GM18502 (cell line): ENCODE results near the gene FAM13A.

Source experiments
- ATAC-seq: cut with Tn5 transposase; IDR thresholded peaks from one replicate; pipeline ENCODE4 v1.9.1; 2021; ENCODE audit warnings: mild to moderate bottlenecking; ENCODE audit not compliant: unreplicated experiment, poor library complexity

Gene FAM13A

DNA sequence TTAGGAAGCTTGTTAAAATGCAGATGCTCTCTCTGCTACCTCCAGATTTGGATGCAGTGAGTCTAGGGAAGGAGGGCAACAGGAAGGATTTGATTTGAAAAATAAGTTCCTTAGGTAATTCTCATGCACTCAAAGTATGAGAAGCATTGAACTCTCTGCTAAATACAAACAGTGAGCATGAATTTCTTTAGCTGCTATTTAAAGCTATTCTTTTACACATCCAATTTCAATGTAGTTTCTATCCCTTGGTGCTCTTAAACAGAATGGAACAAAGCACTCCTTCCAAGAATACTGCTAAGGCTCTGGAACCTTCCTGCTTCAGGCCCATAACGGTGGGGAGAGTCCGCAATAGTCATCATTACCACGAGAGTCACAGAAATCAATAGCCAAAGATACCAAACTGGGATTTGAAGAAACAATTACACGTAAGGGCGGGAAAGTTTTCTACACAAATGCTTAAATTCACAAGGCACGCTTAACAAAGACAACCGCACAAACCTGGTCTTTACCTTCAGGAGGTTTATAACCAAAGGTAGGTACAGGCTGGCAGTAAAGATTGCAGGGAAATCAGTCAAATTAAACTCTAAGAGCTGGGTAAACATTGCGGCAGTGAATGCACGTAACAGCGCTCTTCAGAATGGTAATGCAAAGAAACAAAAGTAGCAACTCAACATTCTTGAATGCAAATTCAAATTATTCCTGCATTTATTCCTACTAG lies 236.1 kb downstream of the FAM13A start:
- ATAC-seq = no peak

GRCh38 chr4:88819818-88820697 lies 236.9 kb downstream of the FAM13A start:
- ATAC-seq = no peak

DNA sequence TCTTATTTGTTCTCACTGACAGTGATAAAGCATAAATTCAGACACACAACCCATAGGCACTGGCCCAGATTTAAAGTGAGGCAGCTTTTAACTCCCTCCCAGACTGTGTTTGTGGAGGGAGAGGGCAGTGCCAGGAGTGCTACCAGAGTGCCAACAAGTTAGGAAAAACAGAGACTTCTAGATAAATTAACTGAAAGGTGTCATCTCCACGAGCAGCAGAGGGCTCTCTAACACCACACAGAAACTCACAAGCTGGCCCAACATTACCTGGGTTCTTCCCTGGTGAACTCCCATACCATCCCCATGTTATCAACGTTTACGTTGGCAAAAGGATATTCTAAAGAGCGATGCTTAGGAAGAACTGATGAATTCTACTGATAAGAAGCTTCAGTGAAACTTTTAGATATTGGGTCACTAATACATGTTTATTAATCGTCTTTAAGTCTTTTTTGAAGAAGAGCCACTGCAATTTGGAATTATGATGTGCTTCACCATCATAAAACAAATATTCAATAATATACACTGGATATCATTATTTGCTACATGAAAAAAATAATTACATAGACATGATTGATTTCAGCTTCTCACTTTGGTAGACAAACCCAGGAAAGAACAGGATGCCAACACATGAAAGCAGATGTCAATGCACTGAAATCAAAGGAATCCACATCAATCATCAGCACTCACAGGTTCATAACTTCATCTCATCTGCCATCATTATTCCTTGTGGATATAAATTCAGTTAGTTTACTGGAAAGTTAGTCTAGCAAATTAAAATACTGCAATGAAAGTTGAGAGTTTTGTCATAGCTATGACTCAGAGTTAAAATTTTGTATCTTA lies 238.1 kb downstream of the FAM13A start:
- ATAC-seq = peak; percentile 39

- ATAC-seq = no peak
Measured at GRCh38 chr4:88817740-88818139, 239.2 kb downstream of the FAM13A start.

- no peak for ATAC-seq
Measured at GRCh38 chr4:88816360-88816759, 240.6 kb downstream of the FAM13A start.

GRCh38 chr4:88814043-88814617 lies 242.9 kb downstream of the FAM13A start:
- no peak for ATAC-seq

GRCh38 chr4:88813013-88813412 lies 244.0 kb downstream of the FAM13A start:
- ATAC-seq = no peak

DNA sequence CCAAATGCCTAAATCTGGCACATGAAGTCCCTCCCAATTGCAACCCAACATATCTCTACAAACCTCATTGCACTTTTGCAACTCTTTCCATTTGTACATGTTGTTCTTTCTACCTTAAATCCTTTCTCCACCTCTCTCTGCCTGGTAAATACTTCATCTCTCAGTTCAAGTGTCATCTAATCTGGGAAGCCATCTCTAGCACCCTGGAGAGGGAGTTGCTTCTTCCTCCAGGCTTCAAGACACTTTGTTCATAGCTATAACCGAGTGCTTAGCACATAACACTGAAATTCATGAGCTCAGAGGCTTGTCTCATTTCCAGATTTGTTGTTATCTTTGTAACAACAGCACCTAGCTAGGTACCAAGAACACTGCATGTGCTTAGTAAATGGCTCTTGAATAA lies 244.6 kb downstream of the FAM13A start:
- ATAC-seq = no peak

DNA sequence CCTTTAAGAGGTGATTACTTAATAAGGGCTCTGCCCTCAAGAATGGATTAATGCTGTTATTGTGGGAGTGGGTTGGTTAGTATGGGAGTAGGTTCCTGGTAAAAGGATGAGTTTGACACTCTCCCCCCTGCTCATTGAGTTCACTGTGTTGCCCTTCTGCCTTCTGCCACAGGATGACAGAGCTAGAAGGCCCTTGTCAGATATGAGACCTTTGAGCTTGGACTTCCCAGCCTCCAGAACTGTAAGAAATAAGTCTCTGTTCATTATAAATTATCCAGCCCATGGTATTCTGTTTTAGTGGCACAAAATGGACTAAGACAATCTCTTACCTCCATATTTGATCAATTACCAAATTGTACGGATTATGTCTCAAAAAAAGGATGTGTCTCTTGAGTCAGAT lies 245.1 kb downstream of the FAM13A start:
- no peak for ATAC-seq

DNA sequence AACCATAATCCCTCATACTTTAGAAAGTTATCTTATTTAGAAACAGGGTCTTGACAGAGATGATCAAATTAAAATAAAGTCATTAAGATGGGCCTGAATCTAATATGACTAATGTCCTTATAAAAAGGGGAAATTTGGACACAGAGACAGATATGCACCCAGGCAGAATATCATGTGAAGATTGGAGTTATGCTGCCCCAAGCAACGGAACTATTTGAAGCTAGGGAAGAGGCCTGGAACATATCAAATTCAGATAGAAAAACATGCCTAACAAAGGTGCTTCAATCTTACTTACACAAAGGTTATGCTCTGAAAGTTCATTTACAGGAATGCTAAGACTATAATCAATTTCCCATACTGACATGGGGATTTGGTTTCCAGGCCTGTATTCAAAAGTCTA lies 246.7 kb downstream of the FAM13A start:
- ATAC-seq = no peak

DNA sequence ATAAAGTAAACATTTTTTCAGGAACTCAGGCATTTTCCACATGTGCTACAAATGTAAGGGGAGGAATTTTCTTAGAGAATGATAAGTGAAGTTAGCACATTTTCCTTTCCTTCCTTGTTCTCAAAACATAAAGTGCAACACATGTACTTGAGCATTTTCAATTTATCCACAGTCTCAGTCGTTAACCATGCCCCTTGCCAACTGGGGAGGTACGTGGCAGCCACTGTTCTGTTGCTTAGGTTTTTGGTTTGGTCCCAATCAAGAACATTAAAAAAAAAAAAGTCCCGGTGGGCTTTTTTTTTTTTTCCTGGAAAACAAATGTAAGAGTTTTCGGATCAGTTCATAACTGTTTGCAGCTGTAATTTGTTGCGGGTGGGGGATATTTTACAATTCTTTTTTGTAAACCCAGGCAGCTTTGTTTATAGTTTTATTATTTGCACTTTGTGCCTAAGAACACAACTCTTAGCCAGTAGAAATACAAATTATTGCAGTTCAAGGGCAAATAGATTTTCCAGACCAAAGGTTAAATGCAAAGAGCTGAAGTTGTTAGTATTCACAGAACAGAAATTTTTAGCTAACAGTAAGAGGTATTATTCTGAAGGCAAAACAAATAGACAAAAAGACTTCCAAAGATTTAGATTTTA lies 247.3 kb downstream of the FAM13A start:
- no peak for ATAC-seq

- ATAC-seq = no peak
Measured at GRCh38 chr4:88809101-88809500, 247.9 kb downstream of the FAM13A start.

- no peak for ATAC-seq
Measured at GRCh38 chr4:88807499-88807898, 249.5 kb downstream of the FAM13A start.

DNA sequence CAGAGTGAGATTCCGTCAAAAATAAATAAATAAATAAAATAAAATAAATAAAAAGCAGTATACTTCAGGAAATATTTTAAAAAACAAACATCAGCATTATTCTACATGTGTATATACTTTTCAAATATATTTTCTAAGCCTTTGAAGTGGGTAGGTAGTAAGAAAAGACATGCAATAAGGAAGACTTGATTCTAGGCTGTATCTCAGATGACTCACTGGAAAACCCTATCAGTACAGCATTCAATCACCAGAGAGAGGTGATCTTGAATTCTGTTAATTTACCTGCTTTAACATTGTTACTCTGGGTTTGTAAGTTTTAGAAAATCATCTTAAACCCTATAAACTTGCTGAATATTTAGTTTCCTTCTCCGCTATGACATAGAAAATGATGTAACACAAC lies 252.8 kb downstream of the FAM13A start:
- no peak for ATAC-seq

GRCh38 chr4:88803600-88804096 lies 253.3 kb downstream of the FAM13A start:
- peak; percentile 81 for ATAC-seq

DNA sequence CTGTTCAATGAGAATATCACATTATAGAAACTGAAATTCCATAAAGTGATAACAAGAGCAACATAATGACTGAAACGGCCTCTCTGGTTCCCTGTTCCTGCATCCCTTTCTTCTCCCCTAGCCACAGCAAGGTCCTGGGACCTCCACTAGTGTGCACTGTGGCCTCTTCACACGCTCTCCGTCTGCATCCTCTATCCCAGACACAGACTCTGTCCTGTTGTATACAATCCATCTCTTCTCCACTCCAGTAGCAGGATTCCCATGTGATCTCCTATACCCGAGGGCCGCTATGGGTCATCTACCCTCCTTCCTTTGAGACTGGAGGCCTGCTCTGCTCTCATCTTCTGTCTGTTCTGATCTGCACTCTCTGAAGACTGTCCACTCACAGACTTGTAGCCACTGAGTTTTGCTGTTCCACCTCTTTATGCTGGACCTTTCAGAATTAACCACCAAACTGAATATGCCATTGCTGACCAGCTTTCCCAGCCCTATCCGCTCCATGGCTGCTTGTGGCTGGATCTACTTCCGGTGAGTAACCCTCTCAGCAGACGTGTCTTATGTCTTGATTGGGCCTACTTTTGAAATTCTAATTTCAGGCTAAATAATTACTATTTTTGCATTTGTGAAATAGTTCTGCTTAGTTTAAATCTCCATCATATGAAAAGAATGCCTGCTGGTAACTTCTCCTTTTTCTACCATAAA lies 254.2 kb downstream of the FAM13A start:
- ATAC-seq = no peak

DNA sequence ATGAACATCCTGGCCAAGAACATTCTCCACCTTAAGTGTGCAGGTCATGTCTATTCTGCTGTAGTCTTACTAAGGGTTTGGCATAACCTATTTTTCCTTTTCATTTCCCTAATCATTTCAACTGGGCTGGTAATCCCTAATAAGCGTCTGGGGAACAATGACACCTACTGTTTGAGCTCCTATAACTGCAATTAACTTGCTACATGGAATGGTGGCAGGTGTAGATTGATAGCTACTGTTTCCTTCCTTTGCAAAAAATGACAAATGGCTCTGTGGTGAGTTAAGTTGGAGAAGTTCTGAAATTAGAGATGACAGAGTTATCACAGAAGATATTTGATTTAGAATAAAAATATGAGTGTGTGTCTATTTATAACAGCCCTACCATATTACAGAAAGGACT lies 254.8 kb downstream of the FAM13A start:
- no peak for ATAC-seq

DNA sequence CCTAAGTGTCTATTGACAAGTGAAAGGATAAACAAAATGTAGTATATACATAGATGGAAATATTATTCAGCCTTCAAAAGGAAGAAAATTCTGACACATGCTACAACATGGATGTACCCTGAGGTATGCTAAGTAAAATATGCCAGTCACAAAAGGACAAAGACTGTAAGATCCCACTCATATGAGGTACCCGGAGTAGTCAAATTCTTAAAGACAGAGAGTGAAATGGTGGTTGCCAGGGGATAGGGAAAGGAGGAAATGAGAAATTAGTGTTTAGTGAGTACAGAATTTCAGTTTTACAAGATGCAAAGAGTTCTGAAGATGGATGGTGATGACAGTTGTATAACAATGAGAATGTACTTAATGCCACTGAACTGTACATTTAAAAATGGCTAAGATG lies 257.1 kb downstream of the FAM13A start:
- no peak for ATAC-seq

- ATAC-seq = no peak
Measured at GRCh38 chr4:88797725-88798124, 259.3 kb downstream of the FAM13A start.
